ENCODE data around the gene GRB10. TPM values are rescaled to one million over a fixed set of nuclear protein-coding genes. Genes with fewer than 3 reads are reported as not detected.

Gene GRB10
- total and polyA plus RNA-seq, 2 of the 8 experiments (the other 6 are each of a cell fraction or from before 2014, with no cell fraction given), result 35.7 to 97.0 TPM

DNA sequence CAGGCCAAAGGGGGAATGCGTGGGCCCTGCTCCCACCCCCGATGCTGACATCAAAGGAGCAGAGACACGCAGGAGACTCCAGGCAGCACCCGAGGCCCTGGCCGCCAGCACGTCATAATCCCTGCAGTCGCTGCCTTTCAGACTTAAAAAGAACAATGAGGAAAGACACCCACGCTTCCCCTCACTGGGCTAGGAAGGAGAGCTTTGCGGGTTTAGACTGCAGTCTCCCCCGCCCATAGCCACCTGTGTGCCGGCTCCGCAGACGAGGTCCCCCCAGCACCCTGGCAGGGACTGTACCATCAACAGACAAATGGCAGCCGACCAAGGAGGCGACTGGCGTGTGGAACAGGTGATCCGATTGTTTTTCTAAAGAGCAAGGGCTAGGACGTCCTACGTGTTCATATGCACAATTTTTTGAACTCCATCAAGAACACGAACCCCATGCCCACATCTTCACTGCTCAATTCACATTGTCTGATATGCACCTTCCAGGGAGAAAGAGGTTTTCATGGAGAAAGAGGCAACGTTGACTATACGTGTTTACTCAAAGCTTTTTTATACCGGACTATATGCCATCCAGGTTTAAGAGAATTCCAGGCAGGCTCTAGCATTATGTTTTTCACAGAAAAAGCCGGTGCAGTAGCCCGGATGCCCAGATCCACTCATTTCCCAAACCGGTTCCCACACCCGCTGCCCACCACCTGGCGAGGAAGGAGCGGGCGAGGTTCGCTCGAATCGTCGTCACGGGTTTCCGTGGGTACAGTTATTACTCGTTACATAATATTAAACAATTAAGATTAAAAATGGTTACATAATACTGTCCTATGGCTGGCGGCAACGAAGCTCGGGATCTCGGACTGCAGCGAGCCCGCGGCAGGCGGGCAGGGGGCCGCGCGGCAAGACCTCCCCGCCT is 1.1 kb downstream of the GRB10 start:
- TF ChIP-seq CEBPB (IDR thresholded peaks at IDR 0.05; ENCODE audit: low read depth, low read length) (no peak), TCF12 (IDR thresholded peaks at IDR 0.05; ENCODE audit: low read depth, low read length) (no peak), SP2 (IDR thresholded peaks at IDR 0.05; ENCODE audit: low read length) (no peak), TAF1 (IDR thresholded peaks at IDR 0.05; ENCODE audit: low read depth, low read length) (no peak), CHD1 (IDR thresholded peaks at IDR 0.05; ENCODE audit: low read depth, low read length) (no peak)
- peaks cover 7% of the 10 kb centered on the region; the same call in 1 of the 2 replicates for H3K23me2 ChIP-seq (ENCODE audit: low read depth, low read length)
- peaks cover 21% of the 10 kb centered on the region for H3K79me1 ChIP-seq (ENCODE audit: low read depth, low read length)
- H3K9ac ChIP-seq (replicated peaks in 1 of 4; ENCODE audit: extremely low read depth in 1 of 4, low read depth in 3 of 4, low read length in 3 of 4), result peak overlapping the region in 2 of 4 experiments; percentile 8 to 19; a peak in 2 of 7 replicates
- DNase-seq (ENCODE audit: low read depth in 1 of 2, low spot score in 2 of 2) (no peak), FAIRE-seq (no peak)
- H2BK15ac ChIP-seq (ENCODE audit: low read length), result no peak overlapping the region
- peaks cover 11 to 15% (median 13%) of the 10 kb centered on the region in 4 experiments; a peak in 6 of 7 replicates for H3K4me1 ChIP-seq (replicated peaks in 1 of 4; ENCODE audit: control insufficient read depth in 3 of 4, insufficient read depth in 4 of 4, low read length in 3 of 4)
- WGBS, 2 experiments (ENCODE audit: extremely low coverage in 1 of 2, insufficient coverage in 1 of 2, insufficient read length in 1 of 2, insufficient replicate concordance in 2 of 2, low coverage in 1 of 2, low lambda C conversion rate in 2 of 2, missing lambda C conversion rate in 1 of 2), result 60% methylated on average over 36 of the region's 49 CpGs; no CpG with 5 or more reads in 1 of the 2 experiments
- H4K8ac ChIP-seq (ENCODE audit: extremely low read depth, insufficient read depth, low read length), result no peak overlapping the region; the same call in 1 of the 2 replicates
- H2BK120ac ChIP-seq (replicated peaks; ENCODE audit: low read depth, low read length), result no peak overlapping the region
- no peak overlapping the region for H2BK5ac ChIP-seq (ENCODE audit: low read depth, low read length)
- H4K20me1 ChIP-seq (replicated peaks in 1 of 2; ENCODE audit: control insufficient read depth in 1 of 2, insufficient read depth in 2 of 2, low read length in 2 of 2), result peaks cover 2 to 31% of the 10 kb centered on the region in 2 experiments
- no peak overlapping the region for H2BK20ac ChIP-seq (ENCODE audit: low read length)
- H3K14ac ChIP-seq (ENCODE audit: insufficient read length), result no peak overlapping the region
- no peaks in the 10 kb centered on the region for H3K36me3 ChIP-seq (ENCODE audit: control insufficient read depth in 2 of 4, insufficient read depth in 4 of 4, low read length in 3 of 4)
- POLR2A ChIA-PET (ENCODE audit: partially characterized antibody), result interaction anchor here (2.5 kb wide), 1 partner anchor 9 kb away, joined by 11 read pairs; no protein-coding TSS in a partner anchor
- CTCF ChIA-PET (ENCODE audit: partially characterized antibody), result interaction anchor here (1.0 kb wide), 1 partner anchor 176 kb away, joined by 3 read pairs; no protein-coding TSS in a partner anchor
- no peaks in the 10 kb centered on the region; a peak in 1 of 7 replicates for H3K27me3 ChIP-seq (replicated peaks in 1 of 4; ENCODE audit: control insufficient read depth in 3 of 4, extremely low read depth in 1 of 4, insufficient read depth in 3 of 4, low read length in 3 of 4)
- no peak overlapping the region for H3K18ac ChIP-seq (ENCODE audit: extremely low read depth, low read length)
- H2BK12ac ChIP-seq (ENCODE audit: low read depth, low read length), result no peak overlapping the region
- H3K9me3 ChIP-seq (ENCODE audit: insufficient read depth in 2 of 2, low read depth in 1 of 2, low read length in 1 of 2), result no peaks in the 10 kb centered on the region
- no peak overlapping the region for H3K27ac ChIP-seq (ENCODE audit: low read depth, low read length)
- peak overlapping the region; percentile 38 to 63 (median 54) for H3K4me3 ChIP-seq (ENCODE audit: extremely low read depth in 1 of 4, insufficient read depth in 2 of 4, low read depth in 3 of 4, low read length in 4 of 4)
- no peak overlapping the region for H4K5ac ChIP-seq (ENCODE audit: insufficient read length, low read depth, low read length)
- peaks cover 22 to 95% of the 10 kb centered on the region in 2 experiments for H3K79me2 ChIP-seq (ENCODE audit: control insufficient read depth in 1 of 2, insufficient read depth in 2 of 2, low read length in 2 of 2)
- H2AFZ ChIP-seq (ENCODE audit: low read length), result no peak overlapping the region
- H3K56ac ChIP-seq (replicated peaks; ENCODE audit: insufficient read length, low read depth, low read length), result no peak overlapping the region
- peak overlapping the region; percentile 64 for H3K4me2 ChIP-seq (ENCODE audit: insufficient read depth in 1 of 2, low read depth in 2 of 2, low read length in 2 of 2)
- no peak overlapping the region for H2AK5ac ChIP-seq (ENCODE audit: low read depth, low read length)
- no peak overlapping the region for H3K4ac ChIP-seq (replicated peaks; ENCODE audit: insufficient read length, low read depth, low read length)
- H4K91ac ChIP-seq (replicated peaks; ENCODE audit: insufficient read length, low read length), result no peak overlapping the region
- no peak overlapping the region for H3K23ac ChIP-seq (ENCODE audit: insufficient read length)

Measured in H1 (cell line).